ENCODE data around the gene HSPB9. TPM values are rescaled to one million over a fixed set of nuclear protein-coding genes. Genes with fewer than 3 reads are reported as not detected.

HSPB9 gene
- polyA plus RNA-seq, 3 donors: 0.14 to 0.17 (median 0.17) TPM

Other genes starting within 250 kb of the HSPB9 start
- gene ACLY, start 203.9 kb upstream of the HSPB9 start, polyA plus RNA-seq (ENCODE audit: insufficient read length in 3 of 3): 10 to 100 TPM; 80.8 to 94.8 (median 86.0) TPM
- 1 to 10 TPM; 5.5 to 6.9 (median 6.5) TPM for gene ODAD4, start 192.2 kb upstream of the HSPB9 start, polyA plus RNA-seq (ENCODE audit: insufficient read length in 3 of 3)
- gene CNP, start 156.0 kb upstream of the HSPB9 start, polyA plus RNA-seq (ENCODE audit: insufficient read length in 3 of 3): 10 to 100 TPM; 58.1 to 62.3 (median 60.6) TPM
- gene DNAJC7, start 105.4 kb upstream of the HSPB9 start, polyA plus RNA-seq (ENCODE audit: insufficient read length in 3 of 3): 100 to 1,000 TPM; 150 to 173 (median 163) TPM
- gene NKIRAS2, start 102.7 kb upstream of the HSPB9 start, polyA plus RNA-seq (ENCODE audit: insufficient read length in 3 of 3): 10 to 100 TPM; 42.9 to 49.9 (median 49.0) TPM
- 1 to 10 TPM; 3.1 to 3.2 (median 3.2) TPM for gene C17orf113, start 72.2 kb upstream of the HSPB9 start, polyA plus RNA-seq (ENCODE audit: insufficient read length in 3 of 3)
- 1 to 10 TPM; 4.5 to 7.8 (median 6.1) TPM for gene ZNF385C, start 24.3 kb upstream of the HSPB9 start, polyA plus RNA-seq (ENCODE audit: insufficient read length in 3 of 3)
- 1 to 10 TPM; 6.9 to 8.6 (median 7.4) TPM for gene DHX58, start 10.1 kb upstream of the HSPB9 start, polyA plus RNA-seq (ENCODE audit: insufficient read length in 3 of 3)
- 10 to 100 TPM; 52.3 to 57.6 (median 55.0) TPM for gene KAT2A, start 1.4 kb upstream of the HSPB9 start, polyA plus RNA-seq (ENCODE audit: insufficient read length in 3 of 3)
- 100 to 1,000 TPM; 121 to 138 (median 125) TPM for gene RAB5C, start 32.2 kb downstream of the HSPB9 start, polyA plus RNA-seq (ENCODE audit: insufficient read length in 3 of 3)
- not detected for gene KCNH4, start 58.3 kb downstream of the HSPB9 start, polyA plus RNA-seq (ENCODE audit: insufficient read length in 3 of 3)
- not detected for gene HCRT, start 62.6 kb downstream of the HSPB9 start, polyA plus RNA-seq (ENCODE audit: insufficient read length in 3 of 3)
- gene GHDC, start 71.7 kb downstream of the HSPB9 start, polyA plus RNA-seq (ENCODE audit: insufficient read length in 3 of 3): 10 to 100 TPM; 10.2 to 15.1 (median 14.2) TPM
- 10 to 100 TPM; 37.5 to 39.2 (median 37.6) TPM for gene STAT5B, start 153.6 kb downstream of the HSPB9 start, polyA plus RNA-seq (ENCODE audit: insufficient read length in 3 of 3)
- gene STAT5A, start 165.7 kb downstream of the HSPB9 start, polyA plus RNA-seq (ENCODE audit: insufficient read length in 3 of 3): 1 to 10 TPM; 5.1 to 5.9 (median 5.5) TPM